Uterus (tissue), 2 donors: ENCODE results near the gene IL13RA1.

Experiments used
- CTCF ChIP-seq, 4 experiments: fragments of 200-600 bp in 2 of 4; fragments of 450-650 bp in 2 of 4; sonication (generic) in 2 of 4; IDR thresholded peaks; one replicate each; pipeline ENCODE4 v1.5.1; 2016 to 2019; ENCODE audit warnings: antibody characterized with exemption in 4 of 4, mild to moderate bottlenecking in 2 of 4, moderate library complexity in 1 of 4
- POLR2A ChIP-seq, 2 donors: fragments of 450-650 bp; IDR thresholded peaks; one replicate each; pipeline ENCODE4 v1.6.1; 2016; ENCODE audit warnings: antibody characterized with exemption in 2 of 2, mild to moderate bottlenecking in 1 of 2, moderate library complexity in 1 of 2

- no peak for TF ChIP-seq CTCF (IDR thresholded peaks at IDR 0.05)
- no peak for TF ChIP-seq POLR2A (IDR thresholded peaks at IDR 0.05)
These were observed 1.7 kb downstream of the IL13RA1 start for GRCh38 chrX:118729042-118729652.
